ENCODE data around the gene SF3B1. TPM values are rescaled to one million over a fixed set of nuclear protein-coding genes. Genes with fewer than 3 reads are reported as not detected.

SF3B1 gene
- total RNA-seq, 2 donors from 2014 or later = 361 to 396 TPM

DNA sequence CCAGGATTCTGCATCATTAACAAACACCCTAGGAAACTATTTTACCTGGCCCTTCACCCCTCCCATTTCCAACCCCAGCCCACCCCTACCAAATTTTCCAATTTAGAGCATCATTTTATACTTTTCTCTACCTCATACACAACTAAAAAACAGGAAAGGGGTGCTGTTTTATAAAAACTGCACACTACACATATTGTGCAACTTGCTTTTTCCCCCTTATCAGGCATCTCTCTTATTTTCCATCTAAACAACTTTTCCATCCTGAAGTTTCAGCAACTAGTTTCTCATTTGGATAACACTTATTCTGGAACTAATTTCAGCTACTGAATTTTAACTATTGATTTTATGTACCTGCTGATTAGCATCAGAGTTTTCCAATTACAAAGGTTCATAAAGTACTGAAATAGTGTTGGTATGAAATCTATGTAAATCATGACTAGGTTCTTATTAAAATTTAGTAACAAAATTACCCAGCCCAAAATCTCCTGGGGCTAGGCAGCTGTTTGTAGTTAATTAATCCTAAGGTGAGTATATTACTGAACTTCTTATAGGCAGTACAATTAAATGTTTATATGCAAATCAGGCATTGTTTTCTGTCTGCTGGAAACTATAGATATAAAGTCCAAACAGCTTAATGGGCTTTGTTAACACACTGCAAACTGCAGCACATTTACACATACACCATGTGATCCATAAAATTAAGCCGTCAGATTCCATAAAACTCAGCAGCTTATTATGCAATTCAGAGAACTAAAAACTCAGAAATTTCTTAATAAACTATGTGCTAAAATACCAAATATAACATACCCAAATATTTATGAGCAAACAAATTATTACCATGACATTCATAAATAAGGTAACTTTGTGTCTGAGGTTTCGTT lies 7.9 kb downstream of the SF3B1 start:
- intact Hi-C loops (cut with DNase I) = no loop called here
- no peak for TF ChIP-seq POLR2A (IDR thresholded peaks at IDR 0.05)
- TF ChIP-seq, protein P1, sequence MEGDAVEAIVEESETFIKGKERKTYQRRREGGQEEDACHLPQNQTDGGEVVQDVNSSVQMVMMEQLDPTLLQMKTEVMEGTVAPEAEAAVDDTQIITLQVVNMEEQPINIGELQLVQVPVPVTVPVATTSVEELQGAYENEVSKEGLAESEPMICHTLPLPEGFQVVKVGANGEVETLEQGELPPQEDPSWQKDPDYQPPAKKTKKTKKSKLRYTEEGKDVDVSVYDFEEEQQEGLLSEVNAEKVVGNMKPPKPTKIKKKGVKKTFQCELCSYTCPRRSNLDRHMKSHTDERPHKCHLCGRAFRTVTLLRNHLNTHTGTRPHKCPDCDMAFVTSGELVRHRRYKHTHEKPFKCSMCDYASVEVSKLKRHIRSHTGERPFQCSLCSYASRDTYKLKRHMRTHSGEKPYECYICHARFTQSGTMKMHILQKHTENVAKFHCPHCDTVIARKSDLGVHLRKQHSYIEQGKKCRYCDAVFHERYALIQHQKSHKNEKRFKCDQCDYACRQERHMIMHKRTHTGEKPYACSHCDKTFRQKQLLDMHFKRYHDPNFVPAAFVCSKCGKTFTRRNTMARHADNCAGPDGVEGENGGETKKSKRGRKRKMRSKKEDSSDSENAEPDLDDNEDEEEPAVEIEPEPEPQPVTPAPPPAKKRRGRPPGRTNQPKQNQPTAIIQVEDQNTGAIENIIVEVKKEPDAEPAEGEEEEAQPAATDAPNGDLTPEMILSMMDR (IDR thresholded peaks at IDR 0.05) = no peak
- Histone ChIP-seq H3K27me3 (no peaks in the 10 kb centered on the region), H3K4me3 (no peak overlapping the region), H3K4me1 (peaks cover 81% of the 10 kb centered on the region), H3K9me3 (no peaks in the 10 kb centered on the region), H3K27ac (no peak overlapping the region), H3K36me3 (replicated peaks in 1 of 2; ENCODE audit: insufficient read depth in 1 of 2, low read depth in 2 of 2) (peaks cover 0 to 2% of the 10 kb centered on the region in 2 donors)
- ATAC-seq = no peak
- WGBS, 2 donors = 30 to 44% methylated on average over 2 of the region's 2 CpGs
- DNase-seq = no peak

DNA sequence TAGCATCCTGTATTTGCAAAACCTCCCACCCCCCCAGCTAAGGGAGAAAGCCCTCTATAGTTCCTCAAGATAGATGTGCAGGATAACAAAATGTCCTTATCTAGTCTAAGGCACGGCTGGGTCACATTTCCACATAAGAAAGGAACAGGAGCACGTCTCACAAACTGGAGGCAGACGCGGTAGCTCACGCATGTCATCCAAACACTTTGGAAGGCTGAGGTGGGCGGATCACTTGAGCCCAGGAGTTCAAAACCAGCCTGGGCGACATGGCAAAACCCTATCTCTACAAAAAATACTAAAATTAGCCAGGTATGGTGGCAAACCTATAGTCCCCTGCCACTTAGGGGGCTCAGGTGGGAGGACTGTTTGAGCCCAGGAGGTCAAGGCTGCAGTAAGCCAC lies 9.3 kb downstream of the SF3B1 start:
- H3K4me1 ChIP-seq = peaks cover 67% of the 10 kb centered on the region
- H3K27ac ChIP-seq = no peak overlapping the region
- 59 to 60% methylated on average over 7 of the region's 7 CpGs for WGBS, 2 donors
- peaks cover 0 to 2% of the 10 kb centered on the region in 2 donors for H3K36me3 ChIP-seq (replicated peaks in 1 of 2; ENCODE audit: insufficient read depth in 1 of 2, low read depth in 2 of 2)
- H3K27me3 ChIP-seq = no peaks in the 10 kb centered on the region
- ATAC-seq (no peak), DNase-seq (no peak)
- H3K9me3 ChIP-seq = no peaks in the 10 kb centered on the region
- no peak overlapping the region for H3K4me3 ChIP-seq
- TF ChIP-seq POLR2A (IDR thresholded peaks at IDR 0.05) = no peak
- TF ChIP-seq, protein P1 (IDR thresholded peaks at IDR 0.05) = no peak
- intact Hi-C loops (cut with DNase I) = no loop called here

DNA sequence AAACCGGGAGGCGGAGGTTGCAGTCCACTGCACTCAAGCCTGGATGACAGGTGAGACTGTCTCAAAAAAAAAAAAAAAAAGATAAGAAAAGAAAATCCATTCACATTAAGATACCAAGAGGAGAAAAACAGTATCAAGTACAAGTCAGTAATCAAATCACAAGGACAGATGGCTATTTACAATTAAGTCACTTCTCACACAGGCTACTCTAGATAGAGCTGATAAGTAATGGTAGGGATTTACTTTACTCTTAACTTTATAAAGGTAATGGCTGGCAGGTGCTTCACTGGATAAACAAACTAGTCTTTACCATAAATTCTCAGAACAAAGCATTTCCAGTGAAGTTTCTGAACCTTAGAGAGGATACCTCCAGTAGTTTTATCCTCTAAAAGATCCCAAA lies 11.5 kb downstream of the SF3B1 start:
- 81 to 94% methylated on average over 2 of the region's 2 CpGs for WGBS, 2 donors
- TF ChIP-seq, protein P1 (IDR thresholded peaks at IDR 0.05) = no peak
- no peak for TF ChIP-seq POLR2A (IDR thresholded peaks at IDR 0.05)
- DNase-seq (no peak), ATAC-seq (no peak)
- H3K27ac ChIP-seq = no peak overlapping the region
- no peaks in the 10 kb centered on the region for H3K27me3 ChIP-seq
- no peaks in the 10 kb centered on the region for H3K9me3 ChIP-seq
- no peak overlapping the region for H3K4me3 ChIP-seq
- intact Hi-C loops (cut with DNase I) = no loop called here
- peaks cover 52% of the 10 kb centered on the region for H3K4me1 ChIP-seq
- peaks cover 0 to 16% of the 10 kb centered on the region in 2 donors for H3K36me3 ChIP-seq (replicated peaks in 1 of 2; ENCODE audit: insufficient read depth in 1 of 2, low read depth in 2 of 2)

DNA sequence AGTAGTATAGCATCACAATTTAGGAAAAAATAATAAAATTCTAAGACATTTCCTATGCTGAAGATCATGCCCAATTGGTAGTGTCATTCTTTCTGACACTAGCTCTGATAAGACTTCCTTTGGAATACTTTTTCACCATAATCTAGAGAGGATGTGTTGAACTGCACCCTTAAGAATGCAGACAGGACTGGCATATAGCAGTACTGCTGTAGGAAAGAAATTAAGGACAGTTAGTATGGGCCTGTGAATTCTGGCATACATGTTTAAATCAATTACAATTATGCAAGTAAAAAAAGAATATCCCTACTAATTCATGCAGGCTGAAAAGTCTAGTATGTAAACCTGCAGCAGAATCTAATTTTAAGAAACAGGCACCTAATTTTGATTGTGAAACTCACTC lies 15.4 kb downstream of the SF3B1 start:
- Histone ChIP-seq H3K27ac (no peak overlapping the region), H3K9me3 (no peaks in the 10 kb centered on the region), H3K4me1 (peaks cover 15% of the 10 kb centered on the region), H3K4me3 (no peak overlapping the region), H3K27me3 (no peaks in the 10 kb centered on the region), H3K36me3 (replicated peaks in 1 of 2; ENCODE audit: insufficient read depth in 1 of 2, low read depth in 2 of 2) (peaks cover 16 to 35% of the 10 kb centered on the region in 2 donors)
- no peak for DNase-seq
- no peak for ATAC-seq
- no peak for TF ChIP-seq POLR2A (IDR thresholded peaks at IDR 0.05)
- TF ChIP-seq, protein P1 (IDR thresholded peaks at IDR 0.05) = no peak
- intact Hi-C loops (cut with DNase I) = loop anchor here (10.0 kb wide), 1 partner anchor 645 kb away; no protein-coding TSS in a partner anchor
